ENCODE data around the gene KIRREL3. TPM values are rescaled to one million over a fixed set of nuclear protein-coding genes. Genes with fewer than 3 reads are reported as not detected.

KIRREL3 gene
- total and polyA plus RNA-seq, 2 donors (not counting 3 experiments of a cell fraction or from before 2014, with no cell fraction given): not detected

DNA sequence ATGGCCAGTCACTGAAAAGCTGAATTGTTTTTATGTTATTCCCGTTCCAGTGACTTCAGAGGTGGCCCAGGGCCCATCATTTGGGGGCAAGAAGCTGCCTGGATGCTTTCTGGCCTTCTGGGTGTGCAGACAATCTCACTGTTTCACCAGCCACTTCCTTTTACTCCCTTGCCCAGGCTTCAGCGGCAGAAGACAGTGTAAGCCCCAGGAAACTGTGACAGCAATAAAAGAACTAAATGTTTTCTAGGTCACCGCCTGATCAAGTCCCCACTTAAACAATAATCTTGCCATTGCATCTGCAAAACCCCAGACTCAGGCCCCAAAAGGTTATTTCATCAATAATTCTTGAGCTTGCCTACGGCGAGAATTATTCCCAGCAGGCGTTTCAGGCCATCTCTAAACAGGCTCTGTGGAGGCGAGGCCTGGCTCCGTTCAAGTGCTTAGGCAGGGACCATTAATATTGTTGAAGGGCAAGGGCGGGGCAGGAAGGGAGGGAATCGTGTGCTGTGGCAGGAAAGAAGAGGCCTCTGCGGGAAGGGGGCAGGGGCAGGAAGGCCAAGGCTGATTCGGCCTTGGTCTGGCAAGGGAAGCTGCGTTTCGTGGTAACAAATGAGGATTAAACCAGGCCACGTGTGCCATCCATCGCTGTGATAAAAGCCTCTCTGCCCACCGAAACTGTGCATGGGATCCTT, 252.3 kb downstream of the KIRREL3 start:
- Histone ChIP-seq H3K36me3 (ENCODE audit: control insufficient read depth in 2 of 2, extremely low read depth in 1 of 2, insufficient read depth in 2 of 2, low read length in 2 of 2) (no peaks in the 10 kb centered on the region), H2AFZ (ENCODE audit: low read depth, low read length) (no peak overlapping the region), H3K79me2 (ENCODE audit: control insufficient read depth, insufficient read depth, low read length) (no peaks in the 10 kb centered on the region), H3K4me1 (ENCODE audit: control insufficient read depth, extremely low read depth, insufficient read depth, low read length) (no peaks in the 10 kb centered on the region), H3K4me2 (ENCODE audit: insufficient read depth, low read length) (no peak overlapping the region), H3K4me3 (replicated peaks in 1 of 3; ENCODE audit: insufficient read depth in 1 of 3, low read depth in 1 of 3, low read length in 3 of 3) (no peak overlapping the region), H3K27me3 (ENCODE audit: control insufficient read depth in 2 of 2, insufficient read depth in 2 of 2, low read length in 2 of 2) (no peaks in the 10 kb centered on the region), H3K9me1 (replicated peaks; ENCODE audit: control insufficient read depth, extremely low read depth, insufficient read depth, low read length) (no peaks in the 10 kb centered on the region), H3K9me3 (replicated peaks; ENCODE audit: control insufficient read depth, insufficient read depth, low read length) (no peaks in the 10 kb centered on the region), H4K20me1 (replicated peaks; ENCODE audit: control insufficient read depth, extremely low read depth, insufficient read depth, low read length) (no peaks in the 10 kb centered on the region), H3K27ac (ENCODE audit: insufficient read depth, low read depth, low read length) (no peak overlapping the region), H3K9ac (replicated peaks; ENCODE audit: extremely low read depth, insufficient read depth, low read length) (no peak overlapping the region)
- ChIA-PET CTCF (no interaction called here), POLR2A (no interaction called here)
- FAIRE-seq (no peak), DNase-seq (ENCODE audit: low read depth, low spot score) (no peak)
- no TSS peak for BruUV-seq (replicated peaks)
- TF ChIP-seq MYC (IDR thresholded peaks at IDR 0.05; ENCODE audit: low read depth, low read length): no peak
- TF ChIP-seq EZH2 (IDR thresholded peaks at IDR 0.05; ENCODE audit: borderline replicate concordance, low read depth, low read length, severe bottlenecking): no peak
- dilution Hi-C loops (cut with MboI; ENCODE audit: extremely low pct_ligation_motif_present, low sequenced_read_pairs) (no loop called here), intact Hi-C loops (cut with micrococcal nuclease) (no loop called here)

DNA sequence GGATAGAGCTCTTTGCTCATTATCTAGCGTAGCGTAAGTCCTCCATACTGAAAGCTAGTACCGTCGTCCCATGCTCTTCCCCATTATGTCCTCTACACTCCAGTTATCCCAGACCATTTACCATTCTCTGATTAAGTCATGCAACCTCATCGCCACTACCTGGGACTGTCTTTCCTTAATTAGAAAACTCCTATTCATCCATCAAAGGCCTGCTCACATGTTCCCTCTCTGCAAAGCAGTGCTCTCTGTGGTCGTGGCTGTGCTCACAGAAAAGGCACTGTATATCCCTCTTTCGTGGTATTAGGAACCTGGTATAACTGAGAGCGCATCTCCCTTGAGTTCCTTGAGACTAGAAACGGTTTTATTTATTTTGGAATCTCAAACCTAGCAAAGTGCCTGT, 253.3 kb downstream of the KIRREL3 start:
- H3K9ac ChIP-seq (replicated peaks; ENCODE audit: extremely low read depth, insufficient read depth, low read length): no peak overlapping the region
- dilution Hi-C loops (cut with MboI; ENCODE audit: extremely low pct_ligation_motif_present, low sequenced_read_pairs): no loop called here
- no peak overlapping the region for H3K27ac ChIP-seq (ENCODE audit: insufficient read depth, low read depth, low read length)
- no peaks in the 10 kb centered on the region for H3K4me1 ChIP-seq (ENCODE audit: control insufficient read depth, extremely low read depth, insufficient read depth, low read length)
- POLR2A ChIA-PET: no interaction called here
- no peaks in the 10 kb centered on the region for H3K9me1 ChIP-seq (replicated peaks; ENCODE audit: control insufficient read depth, extremely low read depth, insufficient read depth, low read length)
- CTCF ChIA-PET: no interaction called here
- intact Hi-C loops (cut with micrococcal nuclease): no loop called here
- BruUV-seq (replicated peaks): no TSS peak
- no peaks in the 10 kb centered on the region for H3K27me3 ChIP-seq (ENCODE audit: control insufficient read depth in 2 of 2, insufficient read depth in 2 of 2, low read length in 2 of 2)
- FAIRE-seq (no peak), DNase-seq (ENCODE audit: low read depth, low spot score) (no peak)
- no peak overlapping the region for H2AFZ ChIP-seq (ENCODE audit: low read depth, low read length)
- no peaks in the 10 kb centered on the region for H4K20me1 ChIP-seq (replicated peaks; ENCODE audit: control insufficient read depth, extremely low read depth, insufficient read depth, low read length)
- H3K79me2 ChIP-seq (ENCODE audit: control insufficient read depth, insufficient read depth, low read length): no peaks in the 10 kb centered on the region
- TF ChIP-seq JUN (IDR thresholded peaks at IDR 0.05; ENCODE audit: borderline replicate concordance, insufficient read depth, insufficient read length, low read depth) (no peak), EZH2 (IDR thresholded peaks at IDR 0.05; ENCODE audit: borderline replicate concordance, low read depth, low read length, severe bottlenecking) (no peak), POLR2A (IDR thresholded peaks at IDR 0.05; ENCODE audit: low read depth, low read length) (no peak), GATA2 (IDR thresholded peaks at IDR 0.05; ENCODE audit: insufficient read depth, insufficient read length, low read depth, low read length) (no peak), MYC (IDR thresholded peaks at IDR 0.05; ENCODE audit: low read depth, low read length) (no peak), POLR2AphosphoS5 (IDR thresholded peaks at IDR 0.05; ENCODE audit: insufficient read depth, low read depth, low read length) (no peak), FOS (IDR thresholded peaks at IDR 0.05; ENCODE audit: borderline replicate concordance, insufficient read depth, low read length) (no peak)
- TF ChIP-seq, protein P1, sequence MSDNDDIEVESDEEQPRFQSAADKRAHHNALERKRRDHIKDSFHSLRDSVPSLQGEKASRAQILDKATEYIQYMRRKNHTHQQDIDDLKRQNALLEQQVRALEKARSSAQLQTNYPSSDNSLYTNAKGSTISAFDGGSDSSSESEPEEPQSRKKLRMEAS (IDR thresholded peaks at IDR 0.05; ENCODE audit: insufficient read depth, insufficient read length): no peak
- TF ChIP-seq, protein P2, sequence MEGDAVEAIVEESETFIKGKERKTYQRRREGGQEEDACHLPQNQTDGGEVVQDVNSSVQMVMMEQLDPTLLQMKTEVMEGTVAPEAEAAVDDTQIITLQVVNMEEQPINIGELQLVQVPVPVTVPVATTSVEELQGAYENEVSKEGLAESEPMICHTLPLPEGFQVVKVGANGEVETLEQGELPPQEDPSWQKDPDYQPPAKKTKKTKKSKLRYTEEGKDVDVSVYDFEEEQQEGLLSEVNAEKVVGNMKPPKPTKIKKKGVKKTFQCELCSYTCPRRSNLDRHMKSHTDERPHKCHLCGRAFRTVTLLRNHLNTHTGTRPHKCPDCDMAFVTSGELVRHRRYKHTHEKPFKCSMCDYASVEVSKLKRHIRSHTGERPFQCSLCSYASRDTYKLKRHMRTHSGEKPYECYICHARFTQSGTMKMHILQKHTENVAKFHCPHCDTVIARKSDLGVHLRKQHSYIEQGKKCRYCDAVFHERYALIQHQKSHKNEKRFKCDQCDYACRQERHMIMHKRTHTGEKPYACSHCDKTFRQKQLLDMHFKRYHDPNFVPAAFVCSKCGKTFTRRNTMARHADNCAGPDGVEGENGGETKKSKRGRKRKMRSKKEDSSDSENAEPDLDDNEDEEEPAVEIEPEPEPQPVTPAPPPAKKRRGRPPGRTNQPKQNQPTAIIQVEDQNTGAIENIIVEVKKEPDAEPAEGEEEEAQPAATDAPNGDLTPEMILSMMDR (IDR thresholded peaks at IDR 0.05; ENCODE audit: extremely low read depth in 1 of 2, insufficient read depth in 1 of 2, low read depth in 1 of 2, low read length in 2 of 2): no peak
- H3K36me3 ChIP-seq (ENCODE audit: control insufficient read depth in 2 of 2, extremely low read depth in 1 of 2, insufficient read depth in 2 of 2, low read length in 2 of 2): no peaks in the 10 kb centered on the region
- H3K4me3 ChIP-seq (replicated peaks in 1 of 3; ENCODE audit: insufficient read depth in 1 of 3, low read depth in 1 of 3, low read length in 3 of 3): no peak overlapping the region
- H3K9me3 ChIP-seq (replicated peaks; ENCODE audit: control insufficient read depth, insufficient read depth, low read length): no peaks in the 10 kb centered on the region
- H3K4me2 ChIP-seq (ENCODE audit: insufficient read depth, low read length): no peak overlapping the region

All from endothelial cell of umbilical vein (primary cell).